ENCODE data around the gene CPAMD8.

The CPAMD8 gene

GRCh38 chr19:16887353-16888265 is 139.0 kb downstream of the CPAMD8 start:
- Histone ChIP-seq H3K9me3 (ENCODE audit: low read length) (no peaks in the 10 kb centered on the region), H3K27ac (ENCODE audit: low read depth, low read length) (no peak overlapping the region)

GRCh38 chr19:16886305-16886880 is 140.2 kb downstream of the CPAMD8 start:
- Histone ChIP-seq H3K27me3 (ENCODE audit: control insufficient read depth in 1 of 2, insufficient read depth in 2 of 2, low read length in 2 of 2) (peaks cover 0 to 15% of the 10 kb centered on the region in 2 donors), H3K36me3 (ENCODE audit: insufficient read depth, low read length) (no peaks in the 10 kb centered on the region), H3K9ac (ENCODE audit: low read length) (no peak overlapping the region), H3K4me1 (ENCODE audit: insufficient read depth, low read length) (no peaks in the 10 kb centered on the region), H3K27ac (ENCODE audit: low read depth, low read length) (no peak overlapping the region), H3K9me3 (ENCODE audit: low read length) (no peaks in the 10 kb centered on the region), H3K4me3 (ENCODE audit: low read depth in 1 of 2, low read length in 2 of 2) (no peak overlapping the region)

More at GRCh38 chr19:16887353-16888265, 139.0 kb downstream of the CPAMD8 start:
- Histone ChIP-seq H3K4me1 (ENCODE audit: insufficient read depth, low read length) (no peaks in the 10 kb centered on the region), H3K27me3 (ENCODE audit: control insufficient read depth in 1 of 2, insufficient read depth in 2 of 2, low read length in 2 of 2) (peaks cover 0 to 15% of the 10 kb centered on the region in 2 donors), H3K36me3 (ENCODE audit: insufficient read depth, low read length) (no peaks in the 10 kb centered on the region), H3K9ac (ENCODE audit: low read length) (no peak overlapping the region), H3K4me3 (ENCODE audit: low read depth in 1 of 2, low read length in 2 of 2) (no peak overlapping the region)

- H3K4me3 ChIP-seq (ENCODE audit: low read depth in 1 of 2, low read length in 2 of 2), result no peak overlapping the region
- peaks cover 0 to 15% of the 10 kb centered on the region in 2 donors for H3K27me3 ChIP-seq (ENCODE audit: control insufficient read depth in 1 of 2, insufficient read depth in 2 of 2, low read length in 2 of 2)
- no peaks in the 10 kb centered on the region for H3K4me1 ChIP-seq (ENCODE audit: insufficient read depth, low read length)
- H3K9me3 ChIP-seq (ENCODE audit: low read length), result no peaks in the 10 kb centered on the region
- peaks cover 2% of the 10 kb centered on the region for H3K36me3 ChIP-seq (ENCODE audit: insufficient read depth, low read length)
- no peak overlapping the region for H3K27ac ChIP-seq (ENCODE audit: low read depth, low read length)
- no peak overlapping the region for H3K9ac ChIP-seq (ENCODE audit: low read length)
Observed at GRCh38 chr19:16885166-16885565, 141.4 kb downstream of the CPAMD8 start.

- Histone ChIP-seq H3K27ac (ENCODE audit: low read depth, low read length) (no peak overlapping the region), H3K9ac (ENCODE audit: low read length) (no peak overlapping the region), H3K4me3 (ENCODE audit: low read depth in 1 of 2, low read length in 2 of 2) (no peak overlapping the region), H3K9me3 (ENCODE audit: low read length) (no peaks in the 10 kb centered on the region), H3K27me3 (ENCODE audit: control insufficient read depth in 1 of 2, insufficient read depth in 2 of 2, low read length in 2 of 2) (peaks cover 0 to 7% of the 10 kb centered on the region in 2 donors), H3K36me3 (ENCODE audit: insufficient read depth, low read length) (peaks cover 16% of the 10 kb centered on the region), H3K4me1 (ENCODE audit: insufficient read depth, low read length) (no peaks in the 10 kb centered on the region)
Observed at GRCh38 chr19:16883522-16883921, 143.1 kb downstream of the CPAMD8 start.

GRCh38 chr19:16882146-16882545 is 144.5 kb downstream of the CPAMD8 start:
- no peaks in the 10 kb centered on the region for H3K4me1 ChIP-seq (ENCODE audit: insufficient read depth, low read length)
- H3K27me3 ChIP-seq (ENCODE audit: control insufficient read depth in 1 of 2, insufficient read depth in 2 of 2, low read length in 2 of 2), result no peaks in the 10 kb centered on the region
- H3K36me3 ChIP-seq (ENCODE audit: insufficient read depth, low read length), result peaks cover 30% of the 10 kb centered on the region

GRCh38 chr19:16880884-16881554 is 145.6 kb downstream of the CPAMD8 start:
- H3K9ac ChIP-seq (ENCODE audit: low read length), result no peak overlapping the region
- no peak overlapping the region for H3K27ac ChIP-seq (ENCODE audit: low read depth, low read length)
- H3K9me3 ChIP-seq (ENCODE audit: low read length), result no peaks in the 10 kb centered on the region
- H3K36me3 ChIP-seq (ENCODE audit: insufficient read depth, low read length), result peaks cover 36% of the 10 kb centered on the region
- no peaks in the 10 kb centered on the region for H3K27me3 ChIP-seq (ENCODE audit: control insufficient read depth in 1 of 2, insufficient read depth in 2 of 2, low read length in 2 of 2)
- H3K4me3 ChIP-seq (ENCODE audit: low read depth in 1 of 2, low read length in 2 of 2), result no peak overlapping the region
- H3K4me1 ChIP-seq (ENCODE audit: insufficient read depth, low read length), result no peaks in the 10 kb centered on the region

More at GRCh38 chr19:16882146-16882545, 144.5 kb downstream of the CPAMD8 start:
- Histone ChIP-seq H3K27ac (ENCODE audit: low read depth, low read length) (no peak overlapping the region), H3K9ac (ENCODE audit: low read length) (no peak overlapping the region), H3K4me3 (ENCODE audit: low read depth in 1 of 2, low read length in 2 of 2) (no peak overlapping the region), H3K9me3 (ENCODE audit: low read length) (no peaks in the 10 kb centered on the region)

GRCh38 chr19:16878181-16878965 is 148.2 kb downstream of the CPAMD8 start:
- Histone ChIP-seq H3K4me3 (ENCODE audit: low read depth in 1 of 2, low read length in 2 of 2) (no peak overlapping the region), H3K36me3 (ENCODE audit: insufficient read depth, low read length) (peaks cover 43% of the 10 kb centered on the region), H3K9ac (ENCODE audit: low read length) (no peak overlapping the region), H3K27ac (ENCODE audit: low read depth, low read length) (no peak overlapping the region), H3K4me1 (ENCODE audit: insufficient read depth, low read length) (no peaks in the 10 kb centered on the region), H3K27me3 (ENCODE audit: control insufficient read depth in 1 of 2, insufficient read depth in 2 of 2, low read length in 2 of 2) (no peaks in the 10 kb centered on the region), H3K9me3 (ENCODE audit: low read length) (no peaks in the 10 kb centered on the region)

GRCh38 chr19:16877581-16877980 is 149.0 kb downstream of the CPAMD8 start:
- no peak overlapping the region for H3K27ac ChIP-seq (ENCODE audit: low read depth, low read length)
- no peak overlapping the region for H3K9ac ChIP-seq (ENCODE audit: low read length)
- H3K36me3 ChIP-seq (ENCODE audit: insufficient read depth, low read length), result peaks cover 51% of the 10 kb centered on the region
- no peaks in the 10 kb centered on the region for H3K27me3 ChIP-seq (ENCODE audit: control insufficient read depth in 1 of 2, insufficient read depth in 2 of 2, low read length in 2 of 2)
- H3K9me3 ChIP-seq (ENCODE audit: low read length), result no peaks in the 10 kb centered on the region
- no peaks in the 10 kb centered on the region for H3K4me1 ChIP-seq (ENCODE audit: insufficient read depth, low read length)
- H3K4me3 ChIP-seq (ENCODE audit: low read depth in 1 of 2, low read length in 2 of 2), result no peak overlapping the region

GRCh38 chr19:16876904-16877361 is 149.7 kb downstream of the CPAMD8 start:
- H3K36me3 ChIP-seq (ENCODE audit: insufficient read depth, low read length), result peaks cover 57% of the 10 kb centered on the region
- no peak overlapping the region for H3K27ac ChIP-seq (ENCODE audit: low read depth, low read length)

GRCh38 chr19:16875584-16876555 is 150.7 kb downstream of the CPAMD8 start:
- no peaks in the 10 kb centered on the region for H3K4me1 ChIP-seq (ENCODE audit: insufficient read depth, low read length)
- H3K27me3 ChIP-seq (ENCODE audit: control insufficient read depth in 1 of 2, insufficient read depth in 2 of 2, low read length in 2 of 2), result no peaks in the 10 kb centered on the region
- no peaks in the 10 kb centered on the region for H3K9me3 ChIP-seq (ENCODE audit: low read length)
- H3K9ac ChIP-seq (ENCODE audit: low read length), result no peak overlapping the region
- no peak overlapping the region for H3K4me3 ChIP-seq (ENCODE audit: low read depth in 1 of 2, low read length in 2 of 2)
- H3K36me3 ChIP-seq (ENCODE audit: insufficient read depth, low read length), result peaks cover 68% of the 10 kb centered on the region
- no peak overlapping the region for H3K27ac ChIP-seq (ENCODE audit: low read depth, low read length)

More at GRCh38 chr19:16876904-16877361, 149.7 kb downstream of the CPAMD8 start:
- Histone ChIP-seq H3K9me3 (ENCODE audit: low read length) (no peaks in the 10 kb centered on the region), H3K9ac (ENCODE audit: low read length) (no peak overlapping the region), H3K4me1 (ENCODE audit: insufficient read depth, low read length) (no peaks in the 10 kb centered on the region), H3K27me3 (ENCODE audit: control insufficient read depth in 1 of 2, insufficient read depth in 2 of 2, low read length in 2 of 2) (no peaks in the 10 kb centered on the region), H3K4me3 (ENCODE audit: low read depth in 1 of 2, low read length in 2 of 2) (no peak overlapping the region)
